GM06990 (cell line): ENCODE data around the gene SHROOM2.

Source experiments
- DNase-seq: peaks from one replicate; pipeline ENCODE4 v3.0.0-alpha.2; 2011; ENCODE audit not compliant: insufficient read length; ENCODE audit errors: extremely low read depth
- H3K27me3 ChIP-seq: replicated peaks from 2 replicates; pipeline ENCODE4 v1.6.0; 2011; ENCODE audit warnings: low read length; ENCODE audit not compliant: control insufficient read depth, insufficient read depth
- H3K36me3 ChIP-seq: 2 replicates; pipeline ENCODE4 v1.5.1; 2011; ENCODE audit warnings: low read length; ENCODE audit not compliant: control insufficient read depth, insufficient read depth
- H3K4me3 ChIP-seq: replicated peaks from 2 replicates; pipeline ENCODE4 v1.5.1; 2011; ENCODE audit warnings: low read depth, mild to moderate bottlenecking, control low read depth, low read length
- TF ChIP-seq, protein P1 (sequence below): IDR thresholded peaks from 2 replicates; pipeline ENCODE4 v1.5.1; 2011; ENCODE audit warnings: low read length, control low read depth, mild to moderate bottlenecking, inconsistent platforms; ENCODE audit not compliant: insufficient read depth, poor library complexity, severe bottlenecking

The SHROOM2 gene

GRCh38 chrX:9876201-9876600 is 90.0 kb downstream of the SHROOM2 start:
- TF ChIP-seq, protein P1, sequence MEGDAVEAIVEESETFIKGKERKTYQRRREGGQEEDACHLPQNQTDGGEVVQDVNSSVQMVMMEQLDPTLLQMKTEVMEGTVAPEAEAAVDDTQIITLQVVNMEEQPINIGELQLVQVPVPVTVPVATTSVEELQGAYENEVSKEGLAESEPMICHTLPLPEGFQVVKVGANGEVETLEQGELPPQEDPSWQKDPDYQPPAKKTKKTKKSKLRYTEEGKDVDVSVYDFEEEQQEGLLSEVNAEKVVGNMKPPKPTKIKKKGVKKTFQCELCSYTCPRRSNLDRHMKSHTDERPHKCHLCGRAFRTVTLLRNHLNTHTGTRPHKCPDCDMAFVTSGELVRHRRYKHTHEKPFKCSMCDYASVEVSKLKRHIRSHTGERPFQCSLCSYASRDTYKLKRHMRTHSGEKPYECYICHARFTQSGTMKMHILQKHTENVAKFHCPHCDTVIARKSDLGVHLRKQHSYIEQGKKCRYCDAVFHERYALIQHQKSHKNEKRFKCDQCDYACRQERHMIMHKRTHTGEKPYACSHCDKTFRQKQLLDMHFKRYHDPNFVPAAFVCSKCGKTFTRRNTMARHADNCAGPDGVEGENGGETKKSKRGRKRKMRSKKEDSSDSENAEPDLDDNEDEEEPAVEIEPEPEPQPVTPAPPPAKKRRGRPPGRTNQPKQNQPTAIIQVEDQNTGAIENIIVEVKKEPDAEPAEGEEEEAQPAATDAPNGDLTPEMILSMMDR: no peak
- Histone ChIP-seq H3K4me3 (no peak overlapping the region), H3K27me3 (no peaks in the 10 kb centered on the region), H3K36me3 (no peaks in the 10 kb centered on the region)
- no peak for DNase-seq

GRCh38 chrX:9878146-9878820 is 92.1 kb downstream of the SHROOM2 start:
- no peak for DNase-seq
- H3K27me3 ChIP-seq: peaks cover under 1% of the 10 kb centered on the region; the same call in 1 of the 2 replicates
- no peak overlapping the region for H3K4me3 ChIP-seq
- TF ChIP-seq, protein P1: no peak
- H3K36me3 ChIP-seq: no peaks in the 10 kb centered on the region

- Histone ChIP-seq H3K27me3 (peaks cover 4% of the 10 kb centered on the region; the same call in 1 of the 2 replicates), H3K36me3 (no peaks in the 10 kb centered on the region), H3K4me3 (no peak overlapping the region)
- no peak for DNase-seq
- TF ChIP-seq, protein P1: no peak
Measured at GRCh38 chrX:9880237-9880636, 94.0 kb downstream of the SHROOM2 start.

DNA sequence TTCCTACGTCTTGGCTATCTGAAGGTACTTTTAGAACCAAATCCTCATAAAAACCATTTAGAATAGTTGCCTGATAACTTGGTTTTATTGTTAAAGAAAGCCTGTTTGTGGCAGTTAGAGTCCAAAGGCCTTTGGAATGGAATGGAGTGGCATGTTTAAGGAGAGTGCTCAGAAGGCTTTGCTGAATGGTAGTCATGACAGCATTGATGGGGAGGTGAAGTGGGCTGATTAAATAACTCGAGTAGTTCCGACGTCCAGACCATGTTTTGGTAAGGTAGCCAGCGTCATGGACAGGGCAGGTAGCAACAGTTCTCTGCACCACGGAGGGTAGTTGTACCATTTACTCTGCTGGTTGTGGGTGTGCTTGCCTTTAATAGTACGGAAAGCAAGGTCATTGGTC is 94.6 kb downstream of the SHROOM2 start:
- Histone ChIP-seq H3K4me3 (no peak overlapping the region), H3K36me3 (no peaks in the 10 kb centered on the region), H3K27me3 (peaks cover 4% of the 10 kb centered on the region; the same call in 1 of the 2 replicates)
- TF ChIP-seq, protein P1: no peak
- DNase-seq: no peak

GRCh38 chrX:9882669-9883446 is 96.6 kb downstream of the SHROOM2 start:
- Histone ChIP-seq H3K27me3 (peaks cover 4% of the 10 kb centered on the region; the same call in 1 of the 2 replicates), H3K4me3 (no peak overlapping the region), H3K36me3 (no peaks in the 10 kb centered on the region)
- DNase-seq: no peak
- TF ChIP-seq, protein P1: peak; percentile 14
